Measurements from ENCODE around the gene SMO.

Gene SMO

GRCh38 chr7:129188372-129188891 is at the start of gene SMO:
SMO (plus strand) TSS chr7:129188633; CDS start chr7:129189152, 519 bp downstream.
- no peak for DNase-seq

GRCh38 chr7:129143724-129144094 is 44.7 kb upstream of the SMO start:
- DNase-seq: no peak

- DNase-seq: peak; percentile 84
Measured at GRCh38 chr7:129144095-129144833, 44.2 kb upstream of the SMO start, which contains the start of gene TSPAN33. TSPAN33 (plus strand) TSS chr7:129144707; CDS start chr7:129144981, 274 bp downstream.

GRCh38 chr7:129144834-129145668 is 43.4 kb upstream of the SMO start:
- no peak for DNase-seq

- no peak for DNase-seq
Measured at GRCh38 chr7:129146237-129146979, 42.0 kb upstream of the SMO start.

GRCh38 chr7:129147731-129148130 is 40.7 kb upstream of the SMO start:
- DNase-seq: no peak

- no peak for DNase-seq
Measured at GRCh38 chr7:129149511-129149910, 38.9 kb upstream of the SMO start.

GRCh38 chr7:129150199-129150996 is 38.0 kb upstream of the SMO start:
- no peak for DNase-seq

GRCh38 chr7:129157651-129158050 is 30.8 kb upstream of the SMO start:
- DNase-seq: no peak

- DNase-seq: no peak
Measured at GRCh38 chr7:129159539-129159938, 28.9 kb upstream of the SMO start.

- DNase-seq: peak; percentile 36
Measured at GRCh38 chr7:129160161-129160905, 28.1 kb upstream of the SMO start.

- no peak for DNase-seq
Measured at GRCh38 chr7:129161524-129162225, 26.8 kb upstream of the SMO start.

GRCh38 chr7:129162732-129163131 is 25.7 kb upstream of the SMO start:
- DNase-seq: no peak

GRCh38 chr7:129163875-129164544 is 24.4 kb upstream of the SMO start:
- peak; percentile 40 for DNase-seq

- no peak for DNase-seq
Measured at GRCh38 chr7:129166745-129167144, 21.7 kb upstream of the SMO start.

- DNase-seq: no peak
Measured at GRCh38 chr7:129167817-129168216, 20.6 kb upstream of the SMO start.

GRCh38 chr7:129168231-129169021 is 20.0 kb upstream of the SMO start:
- peak; percentile 32 for DNase-seq

- peak; percentile 30 for DNase-seq
Measured at GRCh38 chr7:129169171-129169671, 19.2 kb upstream of the SMO start.

Data from NCI-H1092 treated with DMSO at 0.1 percent for 48 hours (cell line).